Measurements from ENCODE around the gene VPS16. TPM values are rescaled to one million over a fixed set of nuclear protein-coding genes. Genes with fewer than 3 reads are reported as not detected.

The VPS16 gene
- total and polyA plus RNA-seq, 8 donors, result 5.8 to 53.0 (median 23.3) TPM

DNA sequence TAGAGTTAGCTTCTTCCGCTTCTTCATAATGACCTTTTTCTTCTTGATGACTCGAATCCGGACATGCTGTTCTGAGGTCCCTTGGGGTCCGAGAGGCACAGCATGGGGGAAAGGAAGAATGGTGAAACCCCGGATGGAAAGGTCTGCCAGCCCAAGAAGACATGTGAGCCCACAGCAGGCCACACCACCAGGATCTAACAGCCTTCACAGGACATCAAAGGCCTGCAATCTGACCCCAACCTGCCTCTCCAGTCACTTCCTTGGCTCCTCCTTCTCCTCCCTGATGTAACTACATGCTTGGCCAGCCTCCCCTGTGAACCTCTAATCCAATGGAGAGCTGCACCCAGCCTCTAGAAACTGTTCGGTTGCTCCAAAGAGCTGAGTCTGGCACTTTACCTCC, 41.7 kb upstream of the VPS16 start:
- Histone ChIP-seq H3K36me3 (no peaks in the 10 kb centered on the region), H3K27me3 (peaks cover 2 to 97% (median 49%) of the 10 kb centered on the region in 3 donors), H3K9me3 (no peaks in the 10 kb centered on the region), H3K27ac (no peak overlapping the region), H3K4me3 (no peak overlapping the region), H3K4me1 (peaks cover 5 to 25% (median 22%) of the 10 kb centered on the region in 4 donors)
- WGBS, 5 donors, result 73 to 83% (median 80%) methylated on average over 6 of the region's 6 CpGs
- TF ChIP-seq POLR2A (IDR thresholded peaks at IDR 0.05), result no peak
- TF ChIP-seq, protein P1, sequence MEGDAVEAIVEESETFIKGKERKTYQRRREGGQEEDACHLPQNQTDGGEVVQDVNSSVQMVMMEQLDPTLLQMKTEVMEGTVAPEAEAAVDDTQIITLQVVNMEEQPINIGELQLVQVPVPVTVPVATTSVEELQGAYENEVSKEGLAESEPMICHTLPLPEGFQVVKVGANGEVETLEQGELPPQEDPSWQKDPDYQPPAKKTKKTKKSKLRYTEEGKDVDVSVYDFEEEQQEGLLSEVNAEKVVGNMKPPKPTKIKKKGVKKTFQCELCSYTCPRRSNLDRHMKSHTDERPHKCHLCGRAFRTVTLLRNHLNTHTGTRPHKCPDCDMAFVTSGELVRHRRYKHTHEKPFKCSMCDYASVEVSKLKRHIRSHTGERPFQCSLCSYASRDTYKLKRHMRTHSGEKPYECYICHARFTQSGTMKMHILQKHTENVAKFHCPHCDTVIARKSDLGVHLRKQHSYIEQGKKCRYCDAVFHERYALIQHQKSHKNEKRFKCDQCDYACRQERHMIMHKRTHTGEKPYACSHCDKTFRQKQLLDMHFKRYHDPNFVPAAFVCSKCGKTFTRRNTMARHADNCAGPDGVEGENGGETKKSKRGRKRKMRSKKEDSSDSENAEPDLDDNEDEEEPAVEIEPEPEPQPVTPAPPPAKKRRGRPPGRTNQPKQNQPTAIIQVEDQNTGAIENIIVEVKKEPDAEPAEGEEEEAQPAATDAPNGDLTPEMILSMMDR (IDR thresholded peaks at IDR 0.05), result no peak
- TF ChIP-seq EP300 (IDR thresholded peaks at IDR 0.05), result no peak
- TF ChIP-seq POLR2AphosphoS5 (IDR thresholded peaks at IDR 0.05), result no peak
- intact Hi-C loops (cut with DNase I; ENCODE audit: low total_unique reads), result no loop called here
- no peak for DNase-seq

GRCh38 chr20:2799271-2799670, 41.3 kb upstream of the VPS16 start:
- Histone ChIP-seq H3K4me3 (peak overlapping the region; percentile 15 to 53 (median 30)), H3K4me1 (peaks cover 5 to 25% (median 22%) of the 10 kb centered on the region in 4 donors), H3K9me3 (no peaks in the 10 kb centered on the region), H3K27ac (no peak overlapping the region), H3K36me3 (no peaks in the 10 kb centered on the region), H3K27me3 (peaks cover under 1 to 97% (median 52%) of the 10 kb centered on the region in 3 donors)
- intact Hi-C loops (cut with DNase I; ENCODE audit: low total_unique reads), result no loop called here
- TF ChIP-seq POLR2A (IDR thresholded peaks at IDR 0.05), result no peak
- TF ChIP-seq EP300 (IDR thresholded peaks at IDR 0.05), result no peak
- no peak for TF ChIP-seq POLR2AphosphoS5 (IDR thresholded peaks at IDR 0.05)
- TF ChIP-seq, protein P1 (IDR thresholded peaks at IDR 0.05), result no peak
- no peak for DNase-seq
- WGBS, 5 donors, result 49 to 64% (median 53%) methylated on average over 8 to 9 of the region's 9 CpGs

DNA sequence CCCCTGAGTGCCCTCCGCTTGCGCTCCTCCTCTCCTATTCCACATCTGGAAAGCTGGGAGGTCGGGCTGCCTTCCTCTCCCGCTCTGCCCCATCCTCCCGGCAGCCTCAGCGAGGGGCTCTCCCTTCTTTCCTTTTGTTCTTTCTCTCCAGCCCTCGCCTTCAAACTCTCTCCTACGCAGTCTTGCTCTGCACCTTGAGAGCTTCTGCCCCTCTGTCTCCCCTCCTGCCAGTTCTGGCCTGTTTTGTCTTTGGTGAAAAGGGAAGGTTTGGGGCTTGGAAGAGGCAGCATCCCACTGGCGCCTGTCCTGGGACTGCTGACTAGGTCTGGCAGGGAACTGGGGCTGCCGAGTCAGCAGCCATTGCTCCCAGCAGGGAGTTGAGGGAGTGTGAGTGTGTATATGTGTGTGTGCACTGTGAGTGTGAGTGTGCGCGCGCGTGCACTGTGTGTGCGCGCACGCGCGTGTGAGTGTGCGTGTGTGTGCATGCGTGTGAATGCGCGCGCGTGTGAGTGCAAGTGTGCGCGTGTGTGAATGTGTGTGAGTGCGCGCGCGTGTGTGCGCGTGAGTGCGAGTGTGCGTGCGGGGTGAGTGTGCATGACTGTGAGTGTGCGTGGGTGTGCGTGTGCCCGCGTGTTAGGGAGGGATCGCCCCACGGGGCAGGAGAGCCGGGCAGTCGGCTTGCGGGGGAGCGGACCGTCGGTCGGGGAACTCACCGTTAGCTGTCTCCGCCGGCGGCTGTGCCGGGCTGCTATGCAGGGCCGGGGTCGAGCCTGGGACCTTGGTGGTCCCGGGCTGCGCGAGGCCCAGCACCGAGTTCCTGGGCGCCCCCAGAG, 40.6 kb upstream of the VPS16 start:
- peak overlapping the region; percentile 15 to 53 (median 30) for H3K4me3 ChIP-seq
- no peaks in the 10 kb centered on the region for H3K36me3 ChIP-seq
- peaks cover 5 to 28% (median 23%) of the 10 kb centered on the region in 4 donors for H3K4me1 ChIP-seq
- H3K9me3 ChIP-seq, result no peaks in the 10 kb centered on the region
- peaks cover 5 to 99% (median 59%) of the 10 kb centered on the region in 3 donors for H3K27me3 ChIP-seq
- intact Hi-C loops (cut with DNase I; ENCODE audit: low total_unique reads), result no loop called here
- TF ChIP-seq POLR2A (IDR thresholded peaks at IDR 0.05) (no peak), POLR2AphosphoS5 (IDR thresholded peaks at IDR 0.05) (no peak), EP300 (IDR thresholded peaks at IDR 0.05) (no peak)
- TF ChIP-seq, protein P1 (IDR thresholded peaks at IDR 0.05), result no peak
- WGBS, 5 donors, result 3 to 7% (median 4%) methylated on average over 28 to 61 of the region's 61 CpGs
- H3K27ac ChIP-seq, result no peak overlapping the region
- peak in 1 of 2 donors; percentile 50 for DNase-seq

GRCh38 chr20:2800521-2801285, 39.8 kb upstream of the VPS16 start, which contains the start of gene CPXM1:
TSS of gene CPXM1 (minus strand) at chr20:2800627. CDS start at chr20:2800572, 55 bp downstream.
- intact Hi-C loops (cut with DNase I; ENCODE audit: low total_unique reads), result no loop called here
- H3K27ac ChIP-seq, result no peak within 1 kb of the TSS
- H3K4me3 ChIP-seq, result peak within 1 kb of the TSS; percentile 15 to 53 (median 30)
- H3K4me1 ChIP-seq, result peaks cover 5 to 36% (median 30%) of the 10 kb centered on the region in 4 donors
- 3 to 14% (median 3%) methylated on average over 11 to 49 of the region's 52 CpGs for WGBS, 5 donors
- TF ChIP-seq POLR2A (IDR thresholded peaks at IDR 0.05) (no peak), EP300 (IDR thresholded peaks at IDR 0.05) (no peak), POLR2AphosphoS5 (IDR thresholded peaks at IDR 0.05) (no peak)
- TF ChIP-seq, protein P1 (IDR thresholded peaks at IDR 0.05), result no peak
- H3K9me3 ChIP-seq, result no peaks in the 10 kb centered on the region
- peak in 1 of 2 donors; percentile 72 for DNase-seq
- H3K36me3 ChIP-seq, result no peaks in the 10 kb centered on the region
- peaks cover 8 to 99% (median 67%) of the 10 kb centered on the region in 3 donors for H3K27me3 ChIP-seq

Measured in stomach (tissue), 9 donors.